Lower leg skin (tissue), 3 donors: ENCODE results near the gene TSSK6.

ENCODE experiments used
- CTCF ChIP-seq, 3 donors: fragments of 450-650 bp; IDR thresholded peaks; one replicate each; pipeline ENCODE4 v1.5.1; 2016; ENCODE audit warnings: antibody characterized with exemption in 3 of 3, mild to moderate bottlenecking in 3 of 3, moderate library complexity in 2 of 3
- POLR2A ChIP-seq, 2 donors: fragments of 450-650 bp; IDR thresholded peaks; one replicate each; pipeline ENCODE4 v1.6.1; 2016 to 2017; ENCODE audit warnings: antibody characterized with exemption in 2 of 2, mild to moderate bottlenecking in 1 of 2, moderate library complexity in 1 of 2

- no peak for TF ChIP-seq CTCF (IDR thresholded peaks at IDR 0.05)
- no peak for TF ChIP-seq POLR2A (IDR thresholded peaks at IDR 0.05)
These were observed 23.9 kb downstream of the TSSK6 start for GRCh38 chr19:19491321-19492025.
